LNCaP clone FGC (cell line): ENCODE results near the gene KCNIP4.

Source experiments
- DNase-seq: peaks from one replicate; pipeline ENCODE4 v3.0.0-alpha.2; 2011; ENCODE audit warnings: low read depth
- H3K4me3 ChIP-seq: 2 replicates; pipeline ENCODE4 v1.5.1; 2011; ENCODE audit warnings: mild to moderate bottlenecking, low read depth, low read length, control low read depth
- CTCF ChIP-seq: IDR thresholded peaks from 2 replicates; pipeline ENCODE4 v1.5.1; 2012; ENCODE audit warnings: mild to moderate bottlenecking; ENCODE audit not compliant: control insufficient read depth, insufficient read depth; ENCODE audit errors: extremely low read depth

Gene KCNIP4

GRCh38 chr4:20684852-20685763 lies 1263.5 kb downstream of the KCNIP4 start:
- H3K4me3 ChIP-seq: no peak overlapping the region
- no peak for DNase-seq
- peak; percentile 45; the same call in 1 of the 2 replicates for TF ChIP-seq CTCF

DNA sequence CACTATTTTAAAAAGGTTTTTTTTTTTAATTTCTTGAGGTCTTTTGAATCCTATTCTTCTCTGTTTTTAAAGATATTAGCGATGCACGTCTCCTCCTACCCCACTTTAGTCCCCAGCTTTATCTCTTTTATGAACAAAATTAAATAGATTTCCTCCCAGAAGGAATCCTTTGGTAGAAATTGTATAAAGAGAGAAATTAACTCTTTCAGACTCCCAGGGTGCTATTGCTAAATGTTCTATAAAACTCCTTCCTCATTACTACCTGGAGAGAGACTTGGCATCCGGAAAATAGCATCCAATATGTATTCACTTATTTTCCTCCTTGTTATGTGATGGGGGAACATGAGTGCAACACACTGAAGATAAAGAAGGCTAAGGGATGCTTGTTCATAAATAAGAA lies 1264.8 kb downstream of the KCNIP4 start:
- no peak for TF ChIP-seq CTCF
- DNase-seq: no peak

DNA sequence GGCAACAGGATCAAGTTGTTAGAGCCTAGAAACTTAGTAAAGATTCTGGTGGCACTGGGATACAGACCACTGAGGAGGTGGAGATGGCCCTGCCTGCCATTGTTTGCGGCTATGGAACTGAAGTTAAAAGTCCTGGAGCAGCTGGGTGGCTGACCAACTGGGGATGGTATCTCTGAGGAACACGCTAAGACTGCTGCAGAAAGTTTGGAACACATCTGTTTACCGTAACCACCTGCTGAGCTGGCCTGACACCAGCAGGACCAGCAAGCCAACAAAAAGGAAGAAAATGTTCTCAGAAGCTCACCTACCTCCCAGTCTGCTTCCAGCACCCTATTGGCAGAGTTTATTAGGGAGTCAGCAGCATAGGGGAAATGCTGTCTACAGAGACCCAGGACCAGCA lies 1265.7 kb downstream of the KCNIP4 start:
- H3K4me3 ChIP-seq: no peak overlapping the region
- TF ChIP-seq CTCF: no peak

More for the DNA sequence above, 1264.8 kb downstream of the KCNIP4 start:
- no peak overlapping the region for H3K4me3 ChIP-seq

GRCh38 chr4:20681271-20681670 lies 1267.3 kb downstream of the KCNIP4 start:
- no peak for DNase-seq
- no peak overlapping the region for H3K4me3 ChIP-seq
- no peak for TF ChIP-seq CTCF

More for the DNA sequence above, 1265.7 kb downstream of the KCNIP4 start:
- DNase-seq: peak; percentile 88

- no peak overlapping the region for H3K4me3 ChIP-seq
- no peak for DNase-seq
Measured at GRCh38 chr4:20680736-20681135, 1267.8 kb downstream of the KCNIP4 start.

DNA sequence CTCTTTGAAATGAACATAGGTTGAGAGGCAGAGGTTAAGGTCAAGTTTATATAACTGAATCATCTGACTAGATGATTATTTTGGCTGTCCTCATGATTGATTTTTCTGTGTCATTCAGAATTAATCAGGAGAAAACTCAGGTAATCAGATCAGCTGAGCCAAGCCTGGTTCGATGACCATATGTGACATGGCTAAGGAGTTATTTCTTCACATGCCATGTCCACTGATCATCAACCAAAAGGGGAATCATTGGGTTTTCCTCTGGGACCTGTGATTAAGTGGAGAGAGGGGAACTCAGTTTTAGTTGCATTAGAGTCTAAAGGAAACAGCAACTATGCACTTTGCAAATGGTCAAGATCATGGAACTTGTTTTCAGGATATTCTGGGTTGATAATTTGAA lies 1268.6 kb downstream of the KCNIP4 start:
- no peak overlapping the region for H3K4me3 ChIP-seq
- no peak for TF ChIP-seq CTCF
- no peak for DNase-seq

More at GRCh38 chr4:20680736-20681135, 1267.8 kb downstream of the KCNIP4 start:
- TF ChIP-seq CTCF: no peak
